HepG2 (cell line): ENCODE data around the gene PHLDB1. TPM values are rescaled to one million over a fixed set of nuclear protein-coding genes. Genes with fewer than 3 reads are reported as not detected.

Experiments
- ATAC-seq: fragments of 200-7000 bp; cut with Tn5 transposase; 3 replicates; pipeline ENCODE4 v1.9.1; 2020; ENCODE audit warnings: mild to moderate bottlenecking, moderate library complexity
- BruUV-seq: library from RNA; stranded (reverse); fragments of 400-500 nt; replicated peaks from 2 replicates; lab custom pipeline; 2021; lab: Mats Ljungman, UMichigan
- CTCF ChIA-PET: fragments of 300-600 bp; formaldehyde crosslinking; extraction: SDS; loops from one replicate; lab custom pipeline; 2021; ENCODE audit warnings: low total read pairs, inconsistent platforms, low intra/inter-chr PET ratio; lab: Yijun Ruan, JAX
- POLR2A ChIA-PET: fragments of 350-600 bp; sonication (Branson Sonifier 250); formaldehyde crosslinking; loops from one replicate; lab custom pipeline; 2020; ENCODE audit warnings: antibody characterized with exemption, inconsistent platforms; lab: Yijun Ruan, JAX
- DNase-seq: peaks from one replicate; pipeline ENCODE4 v3.0.0-alpha.2; 2015; ENCODE audit warnings: low spot score
- FAIRE-seq: peaks from 3 replicates; lab custom pipeline; 2011; peaks lifted over from hg19 to GRCh38; lab: Jason Lieb, UNC
- H2AFZ ChIP-seq: one replicate; pipeline ENCODE4 v1.6.1; 2011; ENCODE audit warnings: low read length, inconsistent platforms
- H3K27ac ChIP-seq: fragments of 300-600 bp; 3 replicates; pipeline ENCODE4 v1.8.0; 2011; ENCODE audit warnings: mixed run types, mild to moderate bottlenecking, mixed read lengths, low read length, inconsistent platforms; ENCODE audit not compliant: insufficient read depth; ENCODE audit errors: extremely low read length
- H3K27me3 ChIP-seq, 2 experiments: fragments of 200-600 bp in 1 of 2; 2 replicates in 1 of 2; 3 replicates in 1 of 2; pipeline versions ENCODE4 v1.6.0 to v1.8.0; 2011; ENCODE audit warnings: low read length in 2 of 2, mild to moderate bottlenecking in 2 of 2, moderate library complexity in 2 of 2, inconsistent platforms in 1 of 2; ENCODE audit not compliant: insufficient read depth in 2 of 2, control insufficient read depth in 1 of 2
- H3K36me3 ChIP-seq, 2 experiments: fragments of 200-600 bp in 1 of 2; replicated peaks in 1 of 2; 2 replicates in 1 of 2; 3 replicates in 1 of 2; pipeline versions ENCODE4 v1.5.1 to v1.8.0; 2011; ENCODE audit warnings: low read length in 2 of 2, inconsistent platforms in 1 of 2; ENCODE audit not compliant: insufficient read depth in 2 of 2, control insufficient read depth in 1 of 2
- H3K4me1 ChIP-seq: 2 replicates; pipeline ENCODE4 v1.5.1; 2012; ENCODE audit warnings: low read length, inconsistent platforms; ENCODE audit not compliant: insufficient read depth
- H3K4me2 ChIP-seq: 2 replicates; pipeline ENCODE4 v1.6.0; 2011; ENCODE audit warnings: low read depth, low read length, inconsistent platforms
- H3K4me3 ChIP-seq, 3 experiments: fragments of 200-600 bp in 1 of 3; sonication (generic), shearing (Covaris generic) in 1 of 3; replicated peaks in 1 of 3; 2 replicates each; pipeline ENCODE4 v1.5.1; 2011 to 2016; ENCODE audit warnings: low read length in 3 of 3, inconsistent platforms in 2 of 3, low read depth in 2 of 3, mild to moderate bottlenecking in 2 of 3, control low read depth in 1 of 3, mixed read lengths in 1 of 3; ENCODE audit not compliant: insufficient read depth in 1 of 3
- H3K79me2 ChIP-seq: one replicate; pipeline ENCODE4 v1.6.1; 2011; ENCODE audit warnings: low read length, inconsistent platforms; ENCODE audit not compliant: insufficient read depth
- H3K9ac ChIP-seq: 2 replicates; pipeline ENCODE4 v1.6.0; 2011; ENCODE audit warnings: mild to moderate bottlenecking, low read depth, low read length, inconsistent platforms; ENCODE audit not compliant: insufficient read depth
- H3K9me3 ChIP-seq: 2 replicates; pipeline ENCODE4 v1.5.1; 2012; ENCODE audit warnings: mild to moderate bottlenecking, low read length
- H4K20me1 ChIP-seq: 2 replicates; pipeline ENCODE4 v1.6.0; 2011; ENCODE audit warnings: inconsistent platforms, mild to moderate bottlenecking, low read length, moderate library complexity; ENCODE audit not compliant: insufficient read depth
- PRPF4 ChIP-seq: fragments of 200-400 bp; formaldehyde crosslinking; IDR thresholded peaks from 2 replicates; pipeline ENCODE4 v1.6.1; 2016; ENCODE audit warnings: low read length, low read depth; ENCODE audit not compliant: poor library complexity, severe bottlenecking
- RBM22 ChIP-seq: fragments of 200-400 bp; formaldehyde crosslinking; optimal IDR thresholded peaks from 2 replicates; pipeline ENCODE3; 2017; ENCODE audit warnings: mild to moderate bottlenecking, low read length, moderate library complexity
- ZBTB38 ChIP-seq: sonication (generic); formaldehyde crosslinking; IDR thresholded peaks from 2 replicates; pipeline ENCODE4 v1.5.1; 2020; ENCODE audit warnings: mild to moderate bottlenecking, missing genetic modification reagents
- WGBS: methylation state at CpG from one replicate; pipeline ENCODE4 v1.1.6; 2017; ENCODE audit warnings: low lambda C conversion rate; 5-methylcytosine and 5-hydroxymethylcytosine counted together
- in situ Hi-C: cut with HindIII; loops from 2 replicates; pipeline ENCODE4 v1.10.0; 2017; ENCODE audit warnings: low pct_unique_long_range_greater_than_20kb; ENCODE audit not compliant: extremely low pct_ligation_motif_present
- intact Hi-C: fragments of 100-400 bp; cut with micrococcal nuclease; formaldehyde crosslinking; loops from one replicate; pipeline ENCODE4 v1.10.0; 2022; ENCODE audit not compliant: unreplicated experiment
- polyA plus RNA-seq, 8 experiments: library from polyadenylated mRNA; depleted of rRNA in 3 of 8; stranded (reverse) in 7 of 8; unstranded in 1 of 8; fragments of >200 nt; fragmentation: Illumina TruSeq in 4 of 8; extraction: Trizol in 4 of 8; gene quantifications; 2 replicates each; pipeline versions ENCODE4 v1.2.1 to v1.2.3, GENCODE V29; 2011 to 2016; ENCODE audit warnings: low read depth in 4 of 8, missing spikeins in 1 of 8, mixed read lengths in 1 of 8; ENCODE audit not compliant: insufficient read depth in 1 of 8
- total RNA-seq, 5 experiments: library from RNA; depleted of rRNA; stranded (reverse); fragments of >200 nt; fragmentation: Illumina TruSeq; extraction: Trizol; gene quantifications; 2 replicates each; pipeline ENCODE4 v1.2.3, GENCODE V29; 2016; ENCODE audit warnings: low read depth in 1 of 5
- TF ChIP-seq, protein P1 (sequence below): sonication (generic); formaldehyde crosslinking; IDR thresholded peaks from 2 replicates; pipeline ENCODE4 v1.8.0; 2022; ENCODE audit warnings: missing genetic modification reagents, mild to moderate bottlenecking, inconsistent platforms, borderline replicate concordance
- TF ChIP-seq, protein P2 (sequence below): sonication (generic); IDR thresholded peaks from 2 replicates; pipeline ENCODE4 v1.6.1; 2016; ENCODE audit warnings: low read depth, borderline replicate concordance

The PHLDB1 gene
- total and polyA plus RNA-seq, 2 of the 13 experiments (the other 11 are each of a cell fraction or from before 2014, with no cell fraction given): 13.8 to 14.2 TPM

DNA sequence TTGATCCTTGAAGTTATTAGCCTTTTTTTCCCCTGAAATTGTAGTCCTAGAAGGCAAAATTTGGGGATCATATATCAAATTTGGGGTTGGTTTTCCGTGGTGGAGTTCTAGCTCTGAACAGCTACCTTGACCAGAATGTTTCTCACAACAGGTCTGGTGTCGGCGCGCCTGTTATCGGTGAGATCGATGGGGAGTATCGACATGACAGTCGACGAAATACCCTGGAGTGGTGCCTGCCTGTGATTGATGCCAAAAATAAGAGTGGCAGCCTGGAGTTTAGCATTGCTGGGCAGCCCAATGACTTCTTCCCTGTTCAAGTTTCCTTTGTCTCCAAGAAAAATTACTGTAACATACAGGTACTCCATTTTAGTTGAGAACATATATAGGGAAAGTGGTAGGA, 9.9 kb upstream of the PHLDB1 start:
- WGBS: 96% methylated on average over 9 of the region's 9 CpGs
- FAIRE-seq: no peak
- no TSS peak for BruUV-seq
- Histone ChIP-seq H3K79me2 (no peaks in the 10 kb centered on the region), H3K9ac (no peak overlapping the region), H3K4me1 (no peaks in the 10 kb centered on the region), H2AFZ (no peak overlapping the region), H3K27ac (no peak overlapping the region), H3K4me3 (no peak overlapping the region), H3K4me2 (no peak overlapping the region), H3K27me3 (no peaks in the 10 kb centered on the region), H4K20me1 (no peaks in the 10 kb centered on the region), H3K9me3 (no peaks in the 10 kb centered on the region), H3K36me3 (peaks cover 22 to 75% of the 10 kb centered on the region in 2 experiments)
- in situ Hi-C loops: no loop called here
- DNase-seq: no peak
- no peak for ATAC-seq
- ChIA-PET POLR2A (interaction anchor here (0.7 kb wide), 1 partner anchor 9 kb away, joined by 3 read pairs; the partner anchor contains the start of gene PHLDB1), CTCF (no interaction called here)
- intact Hi-C loops: no loop called here
- peak; percentile 57 for TF ChIP-seq PRPF4
- TF ChIP-seq ZBTB38 (CRISPR knock-in tag): 0 out of 2 replicates have a peak, but pooled peaks have one; percentile 29
- TF ChIP-seq, protein P1, sequence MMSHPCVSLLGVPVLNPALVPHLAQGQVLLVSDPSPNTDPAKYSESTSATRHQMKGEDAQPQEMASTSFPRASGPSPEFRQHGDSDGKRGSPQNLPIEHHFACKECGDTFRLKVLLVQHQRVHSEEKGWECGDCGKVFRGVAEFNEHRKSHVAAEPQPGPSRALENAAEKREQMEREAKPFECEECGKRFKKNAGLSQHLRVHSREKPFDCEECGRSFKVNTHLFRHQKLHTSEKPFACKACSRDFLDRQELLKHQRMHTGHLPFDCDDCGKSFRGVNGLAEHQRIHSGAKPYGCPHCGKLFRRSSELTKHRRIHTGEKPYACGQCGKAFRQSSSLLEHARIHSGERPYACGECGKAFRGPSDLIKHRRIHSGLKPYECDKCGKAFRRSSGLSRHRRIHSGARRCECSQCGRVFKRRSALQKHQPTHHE: no peak

DNA sequence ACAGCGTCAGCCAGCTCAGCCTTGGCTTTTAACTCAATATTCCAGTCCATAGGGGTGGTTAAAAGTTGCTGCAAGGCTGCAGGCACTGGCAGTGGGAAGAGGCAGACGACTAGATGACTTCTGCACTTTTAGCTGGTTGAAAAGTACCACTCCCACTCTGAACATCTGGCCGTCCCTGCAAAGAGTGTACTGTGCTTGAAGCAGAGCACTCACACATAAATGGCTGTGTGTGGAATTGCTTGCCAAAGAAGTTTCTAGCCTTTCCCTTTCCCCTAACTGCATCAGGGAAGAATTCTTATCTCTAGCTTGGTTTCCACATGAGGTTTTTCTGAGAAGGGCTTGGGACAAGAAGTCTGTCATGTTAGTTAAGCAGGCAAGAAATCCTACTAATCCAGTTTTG, 5.1 kb upstream of the PHLDB1 start:
- POLR2A ChIA-PET: interaction anchor here (1.3 kb wide), 1 partner anchor 18 kb away, joined by 5 read pairs; no protein-coding TSS in a partner anchor
- ATAC-seq: no peak

More for the DNA sequence above, 5.1 kb upstream of the PHLDB1 start:
- Histone ChIP-seq H3K4me2 (no peak overlapping the region), H3K9me3 (no peaks in the 10 kb centered on the region), H3K4me3 (no peak overlapping the region), H4K20me1 (no peaks in the 10 kb centered on the region), H3K27me3 (peaks cover 0 to 6% of the 10 kb centered on the region in 2 experiments; a peak in 1 of 5 replicates), H2AFZ (no peak overlapping the region), H3K36me3 (peaks cover 10 to 41% of the 10 kb centered on the region in 2 experiments), H3K79me2 (no peaks in the 10 kb centered on the region), H3K4me1 (peaks cover 29% of the 10 kb centered on the region), H3K27ac (no peak overlapping the region), H3K9ac (no peak overlapping the region)
- no peak for DNase-seq
- no peak for FAIRE-seq
- in situ Hi-C loops: no loop called here
- 96% methylated on average over 3 of the region's 3 CpGs for WGBS
- CTCF ChIA-PET: no interaction called here
- no TSS peak for BruUV-seq
- intact Hi-C loops: no loop called here
- TF ChIP-seq, protein P2, sequence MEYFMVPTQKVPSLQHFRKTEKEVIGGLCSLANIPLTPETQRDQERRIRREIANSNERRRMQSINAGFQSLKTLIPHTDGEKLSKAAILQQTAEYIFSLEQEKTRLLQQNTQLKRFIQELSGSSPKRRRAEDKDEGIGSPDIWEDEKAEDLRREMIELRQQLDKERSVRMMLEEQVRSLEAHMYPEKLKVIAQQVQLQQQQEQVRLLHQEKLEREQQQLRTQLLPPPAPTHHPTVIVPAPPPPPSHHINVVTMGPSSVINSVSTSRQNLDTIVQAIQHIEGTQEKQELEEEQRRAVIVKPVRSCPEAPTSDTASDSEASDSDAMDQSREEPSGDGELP: no peak
- peak; percentile 42 for TF ChIP-seq RBM22
